T-helper 9 cell (primary cell): ENCODE data around the gene CFAP61.
"Not testable (repeated sequence)": the region's sequence is repeated elsewhere in the genome, so short reads cannot be mapped to it uniquely, and the experiment has no call there.

Experiments
- DNase-seq: peaks from one replicate; pipeline ENCODE4 v3.0.0-alpha.2; 2020

Gene CFAP61

DNA sequence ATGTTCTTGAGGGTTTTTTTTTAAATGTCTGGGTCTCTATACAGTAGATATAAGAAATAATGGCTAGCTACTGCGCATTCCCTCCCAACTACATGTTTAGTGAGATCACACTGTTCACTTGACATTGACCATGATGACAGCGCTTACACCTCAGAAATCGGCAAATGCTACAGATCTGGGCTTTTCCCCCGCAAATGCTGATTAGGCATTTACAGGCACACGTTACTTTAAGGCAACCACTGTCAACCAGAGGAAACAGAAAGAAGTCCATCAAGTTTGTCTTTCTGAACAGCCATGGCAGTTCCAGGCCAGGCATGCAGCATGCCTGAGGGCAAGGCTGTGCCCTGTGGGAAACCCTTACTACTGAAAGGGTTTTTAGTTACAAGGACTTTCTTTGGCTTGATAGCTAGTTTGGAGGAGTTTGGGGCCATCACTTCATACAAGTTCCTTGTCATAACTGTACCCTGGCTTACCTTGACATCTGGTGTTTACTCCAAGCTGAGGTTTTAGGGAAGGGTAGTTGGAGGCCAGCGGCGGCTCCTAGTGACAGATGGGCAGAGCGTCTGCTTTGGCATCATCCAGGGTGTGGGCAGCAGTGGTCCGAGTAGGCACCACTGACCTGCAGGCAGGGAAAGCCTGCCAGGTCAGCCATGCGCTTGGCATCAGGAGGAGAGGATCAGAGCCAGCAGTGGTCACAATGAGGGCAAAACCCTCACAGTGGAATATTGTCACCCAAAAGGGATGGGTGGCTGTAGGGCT lies 43.0 kb downstream of the CFAP61 start:
- no peak for DNase-seq

DNA sequence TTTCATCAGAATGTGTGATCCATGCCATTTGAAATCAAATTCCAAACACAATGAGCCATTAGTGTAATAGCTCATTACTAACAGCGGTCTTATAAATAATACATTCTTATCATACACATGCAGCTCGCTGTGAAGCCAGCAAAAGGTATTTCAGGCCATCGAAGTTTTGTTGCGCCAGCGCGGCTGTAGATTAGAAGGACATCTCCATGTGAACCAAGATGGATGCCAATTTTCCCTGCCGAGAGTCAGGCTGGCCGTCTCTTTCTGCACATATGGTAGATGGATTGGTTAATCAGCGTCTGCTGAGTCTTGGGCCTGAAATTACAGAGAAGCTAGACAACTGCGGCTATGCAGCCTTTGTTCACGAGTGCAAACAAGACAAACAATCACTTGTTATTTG lies 44.1 kb downstream of the CFAP61 start:
- DNase-seq, result no peak

DNA sequence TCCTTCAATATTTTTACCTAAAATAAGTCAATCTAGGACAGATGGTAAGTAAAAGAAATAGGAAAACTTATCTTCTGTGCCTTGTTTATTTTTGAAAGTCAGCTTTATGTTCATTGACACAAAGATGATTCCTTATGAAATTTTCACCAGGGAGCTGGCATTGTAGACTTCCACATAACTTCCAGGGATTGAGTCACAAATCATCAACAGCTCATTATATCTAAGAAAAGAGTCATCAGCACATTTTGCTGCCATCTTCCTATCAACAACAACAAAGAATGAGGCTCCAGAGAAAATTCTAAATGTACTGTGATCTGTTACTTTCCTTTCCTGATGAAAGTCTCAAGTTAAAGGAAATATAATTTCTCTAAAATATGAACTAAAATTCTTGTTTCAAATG lies 48.5 kb downstream of the CFAP61 start:
- no peak for DNase-seq

DNA sequence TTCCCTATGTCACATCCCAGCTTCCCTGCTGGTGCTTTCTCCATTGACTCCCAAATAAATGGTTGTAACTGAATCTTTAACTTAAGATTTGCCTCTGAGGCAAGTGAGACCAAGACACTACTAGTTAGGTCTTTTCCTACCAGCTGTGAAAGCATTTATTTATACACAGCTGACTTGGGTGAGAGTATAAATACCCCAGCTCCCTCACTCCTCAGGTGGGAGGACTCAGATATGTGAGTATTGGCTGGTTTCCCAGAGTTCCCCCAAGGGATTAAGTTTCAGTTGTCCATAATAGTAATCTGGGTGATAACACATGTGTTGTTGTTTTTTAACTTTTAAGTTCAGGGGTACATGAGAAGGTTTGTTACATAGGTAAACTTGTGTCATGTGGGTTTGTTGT lies 49.8 kb downstream of the CFAP61 start:
- no peak for DNase-seq

DNA sequence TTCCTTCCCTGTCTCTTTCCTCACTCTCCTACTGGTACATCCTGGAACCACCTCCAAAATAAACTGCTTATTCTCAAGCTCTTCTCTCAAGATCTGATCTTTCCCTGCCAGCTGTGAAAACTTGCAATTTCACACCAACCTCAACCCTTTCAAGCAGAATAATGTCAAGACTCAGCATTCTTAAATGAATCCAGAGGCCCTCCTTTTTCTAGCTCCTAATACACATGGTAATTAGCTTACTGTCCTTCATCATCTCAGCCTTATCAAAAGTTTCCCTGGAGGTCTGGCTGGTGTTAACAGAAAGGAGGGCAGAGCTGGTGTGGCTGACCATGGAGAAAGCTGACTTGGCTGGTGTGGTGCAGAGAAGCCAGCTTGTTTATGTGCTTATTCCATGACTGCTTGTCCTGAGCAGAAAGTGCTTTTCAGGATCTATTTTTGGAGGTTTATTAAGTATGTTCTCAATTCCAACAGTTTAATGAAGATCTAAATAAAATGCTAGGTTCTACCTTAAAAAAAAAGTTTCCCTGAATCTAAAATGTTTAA lies 50.5 kb downstream of the CFAP61 start:
- DNase-seq, result no peak

DNA sequence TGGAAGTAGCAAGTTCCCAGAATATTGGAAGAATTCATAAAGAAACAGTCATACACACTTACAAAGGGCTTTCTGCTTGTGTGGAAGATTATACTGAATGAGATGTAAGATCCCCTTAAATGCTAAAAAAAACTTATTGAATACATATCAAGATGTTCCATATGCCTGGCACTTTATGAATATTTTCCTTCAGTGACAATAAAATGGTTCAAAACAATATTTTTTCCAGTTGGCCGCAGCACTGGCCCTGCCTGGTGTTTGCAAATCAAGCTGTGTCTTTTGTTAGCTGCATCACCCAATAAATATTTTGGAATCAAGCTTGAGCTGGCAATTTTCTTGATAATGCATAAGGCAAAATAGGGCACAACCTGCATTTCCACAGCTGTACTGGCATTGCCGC lies 51.2 kb downstream of the CFAP61 start:
- DNase-seq, result no peak

DNA sequence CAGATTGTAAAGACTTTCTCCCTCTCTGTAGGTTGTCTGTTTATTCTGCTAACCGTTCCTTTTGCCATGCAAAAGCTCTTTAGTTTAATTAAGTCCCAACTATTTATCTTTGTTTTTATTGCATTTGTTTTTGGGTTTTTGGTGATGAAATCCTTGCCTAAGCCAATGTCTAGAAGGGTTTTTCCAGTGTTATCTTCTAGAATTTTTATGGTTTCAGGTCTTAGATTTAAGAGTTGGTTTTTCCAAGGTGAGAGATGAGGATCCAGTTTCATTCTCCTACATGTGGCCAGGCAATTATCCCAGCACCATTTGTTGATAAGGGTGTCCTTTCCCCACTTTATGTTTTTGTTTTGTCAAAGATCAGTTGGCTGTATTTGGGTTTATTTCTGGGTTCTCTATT lies 70.9 kb downstream of the CFAP61 start:
- not testable (repeated sequence) for DNase-seq

DNA sequence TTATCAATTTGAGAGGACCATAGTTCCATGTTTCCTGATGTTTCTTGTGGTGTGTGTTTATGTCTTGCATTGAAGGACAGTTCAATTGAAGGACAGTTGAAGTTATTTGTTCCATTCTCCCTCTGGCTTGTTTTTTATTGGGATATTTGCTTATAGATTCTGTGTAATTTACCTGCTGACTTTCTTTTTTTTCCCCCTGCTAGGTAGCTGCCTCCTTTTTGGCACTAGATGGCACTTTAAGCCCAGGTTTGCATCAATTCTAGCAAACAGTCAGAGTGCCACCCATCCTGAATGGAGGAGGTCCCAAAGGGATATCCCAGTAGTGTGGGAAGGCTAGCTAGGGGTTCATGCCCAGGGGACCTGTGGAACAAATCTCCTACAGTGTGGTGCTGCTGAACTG lies 78.1 kb downstream of the CFAP61 start:
- no peak for DNase-seq

DNA sequence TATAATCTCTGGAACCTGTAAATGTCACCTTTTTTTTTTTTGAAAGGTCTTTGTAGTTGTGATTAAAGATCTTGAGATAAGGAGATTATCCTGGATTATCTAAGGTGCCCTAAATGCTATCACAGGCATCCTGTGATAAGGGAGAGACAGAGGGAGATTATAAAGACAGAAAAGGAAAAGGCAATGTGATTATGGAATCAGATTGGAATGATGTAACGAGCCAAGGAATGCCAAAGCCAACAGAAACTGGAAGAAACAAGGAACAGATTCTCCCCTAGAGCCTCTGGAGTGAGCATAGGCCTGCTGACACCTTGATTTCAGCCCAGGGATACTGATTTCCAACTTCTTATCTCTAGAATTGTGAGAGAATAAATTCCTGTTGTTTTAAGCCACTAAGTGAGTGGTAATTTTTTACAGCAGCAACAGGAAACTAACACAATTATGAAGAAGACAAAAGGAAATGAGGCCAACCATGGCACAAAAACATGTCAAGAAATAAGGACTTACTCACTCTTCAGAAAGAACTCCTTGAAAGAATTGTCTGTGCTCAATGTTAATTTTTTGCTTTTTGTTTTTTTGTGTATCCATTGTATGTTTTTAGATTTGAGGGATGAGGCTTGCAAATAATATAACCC lies 82.7 kb downstream of the CFAP61 start:
- no peak for DNase-seq

DNA sequence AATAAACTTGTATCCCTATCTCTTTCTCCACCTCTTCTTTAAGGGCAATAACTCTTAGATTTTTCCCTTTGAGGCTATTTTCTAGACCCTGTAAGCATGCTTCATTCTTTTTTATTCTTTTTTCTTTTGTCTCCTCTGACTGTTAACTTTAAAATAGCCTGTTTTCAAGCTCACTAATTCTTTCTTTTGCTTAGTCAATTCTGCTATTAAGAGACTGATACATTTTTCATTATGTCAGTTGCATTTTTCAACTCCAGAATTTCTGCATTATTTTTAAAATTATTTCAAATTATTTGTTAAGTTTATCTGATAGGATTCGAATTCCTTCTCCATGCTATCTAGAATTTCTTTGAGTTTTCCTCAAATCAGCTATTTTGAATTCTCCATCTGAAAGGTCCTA lies 84.0 kb downstream of the CFAP61 start:
- no peak for DNase-seq

DNA sequence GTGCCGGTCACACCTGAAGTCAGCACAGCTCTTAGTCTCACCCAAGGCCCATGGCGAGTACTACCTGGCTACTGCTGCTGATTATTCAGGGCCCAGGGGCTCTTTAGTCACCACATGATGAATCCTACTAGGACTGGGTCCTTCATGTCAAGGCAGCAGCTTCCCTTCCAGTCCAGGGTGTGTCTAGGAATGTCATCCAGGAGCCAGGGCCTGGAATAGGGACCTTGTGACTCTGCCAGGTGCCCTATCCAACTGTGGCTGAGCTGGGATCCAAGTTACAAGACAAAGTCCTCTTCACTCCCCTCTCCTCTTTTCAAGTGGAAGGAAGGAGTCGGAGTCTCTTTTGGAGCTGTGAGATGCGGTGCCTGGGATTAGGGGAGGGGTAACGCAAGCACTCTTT lies 85.5 kb downstream of the CFAP61 start:
- DNase-seq, result no peak

DNA sequence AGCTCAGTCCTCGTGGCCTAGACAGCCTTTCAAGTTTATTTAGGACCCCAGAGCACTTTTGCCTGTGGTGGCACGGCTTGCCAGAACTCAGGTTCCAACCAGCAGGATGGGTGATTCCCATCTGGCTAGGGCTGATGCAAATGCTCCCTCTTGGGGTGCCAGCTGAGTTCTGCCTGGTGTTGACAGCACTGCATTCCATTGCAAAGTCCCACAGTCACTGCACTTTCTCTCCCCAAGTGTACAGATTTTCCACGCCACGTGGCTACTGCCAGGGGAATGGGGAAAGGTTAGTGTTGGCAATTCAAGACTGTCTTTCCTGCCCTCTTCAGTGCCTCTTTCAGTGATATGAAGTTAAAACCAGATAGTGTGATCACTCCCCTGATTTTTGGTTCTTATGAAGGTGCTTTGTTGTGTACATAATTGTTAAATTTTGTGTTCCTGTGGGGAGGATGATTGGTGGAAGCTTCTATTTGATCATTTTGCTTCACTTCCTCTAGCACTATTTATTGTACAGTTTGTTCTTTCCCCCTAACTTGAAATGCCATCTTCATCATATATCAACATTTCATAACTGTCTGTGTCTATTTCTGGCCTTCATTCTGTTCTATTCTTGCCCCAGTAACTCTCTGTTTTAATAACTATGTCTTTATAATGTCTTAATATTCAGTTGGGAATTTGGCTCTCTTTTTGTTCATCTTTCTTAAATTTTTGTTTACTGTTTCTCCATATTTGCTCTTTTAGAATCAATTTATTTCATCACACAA lies 86.2 kb downstream of the CFAP61 start:
- no peak for DNase-seq

DNA sequence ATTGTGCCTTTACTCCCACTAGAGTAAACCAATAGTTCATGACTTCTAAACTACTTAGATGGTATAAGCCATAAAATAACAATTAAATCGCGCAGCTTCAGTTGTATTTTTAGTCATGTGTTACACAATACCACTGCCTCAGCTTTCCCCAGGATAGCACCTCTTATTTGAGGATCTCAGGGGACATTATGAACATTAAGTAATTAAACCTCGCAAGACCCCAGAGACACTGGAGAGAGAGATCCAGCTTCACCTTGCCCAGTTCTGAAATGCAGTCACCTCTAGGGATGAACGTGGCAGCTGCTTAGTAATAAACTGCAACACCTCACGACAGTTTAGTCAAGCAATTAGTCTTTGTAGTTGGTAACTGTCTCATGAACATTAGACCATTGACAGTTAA lies 87.1 kb downstream of the CFAP61 start:
- DNase-seq, result no peak

DNA sequence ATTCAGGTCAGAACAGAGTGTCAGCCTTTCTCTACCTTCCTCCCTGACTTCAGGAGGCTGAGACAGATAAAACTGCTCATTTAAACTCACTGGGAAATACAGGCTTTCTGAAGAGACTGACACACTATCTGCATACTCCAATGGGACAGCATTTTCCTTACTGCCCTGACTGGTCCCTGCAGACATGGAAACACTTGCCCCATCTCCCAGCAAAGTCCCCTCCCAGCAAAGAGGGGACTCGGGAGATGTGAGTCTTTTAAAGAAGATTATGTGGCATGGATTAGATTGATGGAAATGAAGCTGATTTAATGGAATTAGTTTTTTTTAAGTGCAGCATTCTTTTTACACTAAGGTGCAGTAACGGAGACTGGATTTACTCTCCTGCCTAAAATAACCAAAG lies 90.8 kb downstream of the CFAP61 start:
- no peak for DNase-seq

DNA sequence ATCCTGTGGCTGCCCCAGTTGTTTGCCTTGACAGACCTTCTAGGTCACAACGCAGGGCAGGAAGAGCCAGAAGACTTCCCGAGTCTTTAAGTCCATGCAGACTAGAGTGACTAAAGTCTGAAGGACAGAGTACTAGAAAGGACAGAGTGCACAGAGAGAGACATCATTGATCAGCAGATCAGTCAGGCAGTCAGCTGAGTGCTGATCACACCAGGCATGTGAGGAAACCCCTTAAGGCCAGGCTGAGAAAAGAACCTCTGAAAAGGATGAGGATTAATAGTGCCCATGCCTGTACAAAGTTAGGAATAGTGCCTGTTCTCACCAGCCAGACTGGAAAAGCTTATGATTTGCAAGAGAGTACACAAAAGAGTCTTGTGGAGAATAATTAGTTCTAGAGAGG lies 91.3 kb downstream of the CFAP61 start:
- no peak for DNase-seq

DNA sequence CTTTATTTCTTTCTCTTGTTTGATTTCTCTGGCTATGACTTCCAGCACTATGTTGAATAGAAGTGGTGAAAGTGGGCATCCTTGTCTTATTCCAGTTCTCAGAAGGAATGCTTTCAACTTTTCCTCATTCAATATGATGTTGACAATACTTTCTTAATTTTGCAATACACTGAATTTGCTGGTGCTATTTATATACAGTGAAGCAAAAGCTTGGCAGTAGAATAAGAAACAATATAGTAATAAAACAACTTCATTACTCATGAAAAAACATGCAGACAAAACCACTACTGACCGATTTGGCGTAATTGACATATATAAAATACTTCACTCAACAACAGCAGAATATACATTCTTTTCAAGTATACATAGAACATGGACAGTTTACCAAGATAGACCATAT lies 96.4 kb downstream of the CFAP61 start:
- no peak for DNase-seq

DNA sequence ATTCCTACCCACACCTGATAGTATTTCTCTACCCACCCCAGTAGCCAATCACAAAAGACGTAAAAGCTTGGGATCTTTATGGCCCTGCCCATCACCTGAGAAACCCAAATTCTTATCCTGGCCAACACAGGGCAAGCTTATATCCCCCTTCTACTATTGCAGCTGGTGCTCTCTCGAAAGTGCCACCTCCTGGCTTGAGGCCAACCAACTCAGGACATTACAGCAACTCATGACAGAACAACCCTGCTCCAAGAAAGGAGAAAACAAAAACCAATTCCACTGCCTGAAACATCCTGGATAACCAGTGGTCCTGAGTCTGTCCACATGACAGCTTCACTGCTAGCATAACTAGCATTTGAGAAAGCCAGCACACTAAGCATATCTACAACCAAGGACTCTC lies 97.9 kb downstream of the CFAP61 start:
- no peak for DNase-seq

DNA sequence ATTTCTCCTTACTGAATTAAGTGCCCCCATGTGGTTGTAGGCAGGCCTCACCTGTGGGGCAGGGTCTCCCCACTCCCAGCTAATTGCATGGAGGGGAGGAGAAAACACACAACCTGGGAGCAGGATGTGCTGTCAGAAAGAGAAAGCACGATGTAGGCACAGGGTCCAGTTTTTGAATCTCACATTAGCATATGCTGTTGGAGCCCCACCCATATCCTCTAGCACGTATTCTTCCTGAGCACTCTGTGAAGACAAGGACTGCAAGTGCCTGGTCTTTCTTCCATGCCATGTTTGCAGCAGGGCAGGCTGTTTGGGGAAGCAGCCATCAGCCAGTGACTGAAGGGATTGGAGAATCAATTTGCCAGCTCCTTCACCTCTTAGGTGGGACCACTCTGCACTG lies 108.2 kb downstream of the CFAP61 start:
- DNase-seq, result no peak

DNA sequence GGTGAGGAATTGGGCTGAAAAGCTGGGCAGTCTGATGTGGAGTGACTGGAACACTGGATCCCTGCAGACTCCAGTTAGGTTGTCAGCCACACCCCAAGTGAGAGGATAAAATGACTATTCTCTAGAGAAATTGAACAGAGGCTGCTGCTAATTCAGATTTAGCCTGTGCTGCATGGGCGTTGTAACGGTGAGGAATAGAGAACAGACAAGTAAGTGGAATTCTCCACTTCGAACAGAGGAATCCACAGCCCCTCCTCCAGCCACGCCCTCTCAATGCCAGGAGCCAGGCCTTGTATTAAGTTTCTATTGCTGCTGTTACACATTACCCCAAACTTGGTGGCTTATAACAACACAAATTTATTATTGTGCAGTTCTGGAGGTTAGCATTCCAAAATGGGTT lies 109.3 kb downstream of the CFAP61 start:
- DNase-seq, result no peak

DNA sequence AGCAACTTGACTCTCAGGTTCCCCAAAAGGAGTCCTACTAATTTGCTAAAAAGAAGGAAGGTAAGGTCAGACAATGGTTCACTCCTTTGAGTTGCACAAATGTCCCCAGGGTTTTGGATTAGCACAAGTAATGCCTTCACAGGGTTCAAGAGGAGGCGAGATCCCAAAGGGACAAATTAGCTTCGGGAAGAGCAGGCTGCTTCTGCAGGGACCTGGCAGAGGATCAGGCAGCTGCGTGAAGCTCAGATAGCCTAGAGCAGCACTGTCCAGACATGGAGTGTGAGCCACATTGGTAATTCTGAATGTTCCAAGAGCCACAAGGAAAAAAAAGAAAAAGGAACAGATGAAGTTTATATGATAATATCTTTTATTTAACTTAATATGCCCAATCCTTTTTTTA lies 115.4 kb downstream of the CFAP61 start:
- DNase-seq, result no peak

DNA sequence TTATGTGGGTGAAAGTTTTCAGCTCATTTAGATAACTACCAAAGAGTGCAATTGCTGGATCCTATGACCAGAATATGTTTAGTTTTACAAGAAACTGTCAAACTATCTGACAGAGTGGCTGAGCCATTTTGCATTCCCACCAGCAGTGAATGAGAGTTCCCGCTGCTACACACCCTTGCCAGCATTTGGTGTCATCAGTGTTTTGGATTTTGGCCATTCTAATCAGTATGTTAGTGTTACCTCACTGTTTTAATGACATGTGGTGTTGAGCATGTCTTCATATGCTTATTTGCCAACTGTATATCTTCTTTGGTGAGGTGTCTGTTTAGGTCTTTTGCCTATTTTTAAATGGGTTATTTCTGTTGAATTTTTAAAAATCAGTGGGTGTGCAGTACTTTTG lies 120.9 kb downstream of the CFAP61 start:
- no peak for DNase-seq

DNA sequence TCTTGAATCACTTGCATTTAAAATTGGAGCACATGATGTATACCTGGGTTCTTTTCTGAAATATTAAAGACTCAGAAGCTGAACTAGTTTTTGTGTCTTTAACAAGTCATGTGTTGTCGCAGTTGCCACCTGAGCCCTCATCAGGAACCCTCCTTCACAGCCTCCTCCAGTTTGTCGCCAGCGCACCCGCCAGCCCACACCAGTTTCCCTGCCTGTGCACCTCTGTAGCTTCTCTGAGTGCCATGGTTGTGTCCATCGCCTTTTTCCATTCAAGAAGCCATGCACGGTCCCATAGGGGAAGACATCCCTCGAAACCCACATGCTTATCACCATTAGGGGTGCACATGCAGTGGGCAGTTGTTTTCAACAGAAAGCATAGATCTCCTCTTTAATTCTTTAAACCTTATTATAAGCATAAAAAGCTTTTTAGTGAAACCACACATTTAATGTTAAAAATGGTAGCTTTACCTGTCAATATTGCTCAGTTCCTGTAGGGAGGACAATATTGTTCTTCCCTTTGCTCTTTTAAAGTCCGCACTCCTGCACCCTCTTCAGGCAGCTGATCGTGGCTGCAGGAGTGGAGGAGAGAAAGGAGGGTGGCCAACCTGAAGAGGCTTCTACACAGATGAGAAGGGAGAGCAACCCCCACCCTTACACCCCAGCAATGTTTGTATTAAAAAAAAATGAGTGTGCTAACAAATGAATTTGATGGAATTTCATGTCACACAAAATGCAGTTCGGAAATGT lies 121.9 kb downstream of the CFAP61 start:
- no peak for DNase-seq

DNA sequence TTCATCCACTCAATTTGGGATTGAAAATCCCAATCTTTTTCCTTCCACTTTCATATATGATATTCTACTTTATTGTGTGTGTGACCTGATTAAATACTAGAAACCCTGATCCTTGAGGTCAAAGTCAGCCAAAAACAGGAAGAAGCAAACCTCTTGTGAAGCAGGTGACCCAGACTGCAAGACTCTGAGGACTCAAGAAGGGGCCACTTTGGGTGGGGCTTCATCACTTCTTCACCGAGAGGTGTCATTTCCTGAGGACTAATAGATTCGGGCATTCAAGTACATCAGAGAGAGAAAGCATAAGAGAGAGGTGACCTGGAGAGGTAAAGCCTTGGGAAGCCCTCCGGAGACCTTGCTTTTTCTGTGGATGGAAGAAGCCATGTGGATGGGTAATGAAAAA lies 129.0 kb downstream of the CFAP61 start:
- no peak for DNase-seq
